ENCODE data around the gene KRCC1.
A peak's percentile ranks its signal among the peaks of the same experiment; 100 is the strongest.

The KRCC1 gene

DNA sequence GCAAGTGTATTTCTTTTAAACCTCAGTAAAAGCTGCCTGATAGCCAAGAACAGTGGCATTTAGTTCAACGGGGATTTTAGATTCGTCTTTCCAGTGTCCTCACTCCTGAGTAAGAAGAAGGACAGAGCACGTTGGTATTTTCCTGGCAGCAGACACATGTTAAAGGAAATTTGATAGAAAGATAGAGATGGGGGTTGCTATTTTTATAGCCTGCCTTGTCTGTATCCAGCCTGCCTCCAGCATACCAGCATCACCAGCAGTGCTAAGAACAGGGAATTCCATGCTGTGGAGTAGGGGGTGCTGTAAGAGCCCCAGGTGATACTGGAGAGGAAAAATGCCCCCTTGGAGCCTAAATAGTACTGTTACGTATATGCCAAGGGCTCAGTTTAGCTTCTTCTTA, 11.0 kb upstream of the KRCC1 start:
- no peaks in the 10 kb centered on the region for H3K9me2 ChIP-seq (replicated peaks; ENCODE audit: low read depth, low read length)

DNA sequence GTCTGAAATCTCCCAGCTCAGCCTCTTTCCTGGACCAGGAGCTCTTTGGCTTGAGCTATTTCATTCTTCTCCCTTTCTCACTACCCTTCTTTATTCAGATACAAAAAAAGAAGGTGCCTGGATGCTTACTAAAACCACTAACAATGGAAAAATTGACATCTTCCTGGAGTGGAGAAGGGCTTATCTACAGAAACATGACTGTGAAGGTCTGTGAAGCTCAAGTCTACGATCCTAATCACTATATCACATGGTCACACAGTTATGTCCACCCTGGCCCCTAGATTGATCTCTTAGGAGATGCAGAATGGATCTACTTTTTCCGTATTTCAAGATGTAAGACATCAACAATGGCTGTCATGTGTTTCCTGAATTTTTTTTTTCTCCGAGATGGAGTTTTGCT, 5.7 kb upstream of the KRCC1 start:
- peaks cover 1% of the 10 kb centered on the region for H3K4me1 ChIP-seq (ENCODE audit: insufficient read depth, low read length, poor library complexity, severe bottlenecking)
- TF ChIP-seq, protein P1, sequence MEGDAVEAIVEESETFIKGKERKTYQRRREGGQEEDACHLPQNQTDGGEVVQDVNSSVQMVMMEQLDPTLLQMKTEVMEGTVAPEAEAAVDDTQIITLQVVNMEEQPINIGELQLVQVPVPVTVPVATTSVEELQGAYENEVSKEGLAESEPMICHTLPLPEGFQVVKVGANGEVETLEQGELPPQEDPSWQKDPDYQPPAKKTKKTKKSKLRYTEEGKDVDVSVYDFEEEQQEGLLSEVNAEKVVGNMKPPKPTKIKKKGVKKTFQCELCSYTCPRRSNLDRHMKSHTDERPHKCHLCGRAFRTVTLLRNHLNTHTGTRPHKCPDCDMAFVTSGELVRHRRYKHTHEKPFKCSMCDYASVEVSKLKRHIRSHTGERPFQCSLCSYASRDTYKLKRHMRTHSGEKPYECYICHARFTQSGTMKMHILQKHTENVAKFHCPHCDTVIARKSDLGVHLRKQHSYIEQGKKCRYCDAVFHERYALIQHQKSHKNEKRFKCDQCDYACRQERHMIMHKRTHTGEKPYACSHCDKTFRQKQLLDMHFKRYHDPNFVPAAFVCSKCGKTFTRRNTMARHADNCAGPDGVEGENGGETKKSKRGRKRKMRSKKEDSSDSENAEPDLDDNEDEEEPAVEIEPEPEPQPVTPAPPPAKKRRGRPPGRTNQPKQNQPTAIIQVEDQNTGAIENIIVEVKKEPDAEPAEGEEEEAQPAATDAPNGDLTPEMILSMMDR (conservative IDR thresholded peaks at IDR 0.05; ENCODE audit: low read length): no peak
- TF ChIP-seq EZH2phosphoT487 (IDR thresholded peaks at IDR 0.05; ENCODE audit: borderline replicate concordance): no peak

More for the DNA sequence above, 11.0 kb upstream of the KRCC1 start:
- H3K9ac ChIP-seq (ENCODE audit: low read depth, low read length, poor library complexity, severe bottlenecking): no peak overlapping the region
- H3K9me3 ChIP-seq (ENCODE audit: insufficient read depth, low read depth, low read length): no peaks in the 10 kb centered on the region
- no peak overlapping the region for H3K4me2 ChIP-seq (ENCODE audit: low read depth, low read length, poor library complexity, severe bottlenecking)
- no peak overlapping the region for H2AFZ ChIP-seq (ENCODE audit: low read length)
- no peaks in the 10 kb centered on the region for H4K20me1 ChIP-seq (ENCODE audit: insufficient read depth, low read length, poor library complexity, severe bottlenecking)
- H3K4me1 ChIP-seq (ENCODE audit: insufficient read depth, low read length, poor library complexity, severe bottlenecking): no peaks in the 10 kb centered on the region
- H3K79me2 ChIP-seq (ENCODE audit: insufficient read depth, low read length): no peaks in the 10 kb centered on the region
- H3F3A ChIP-seq (ENCODE audit: low read depth): no peaks in the 10 kb centered on the region
- H3K4me3 ChIP-seq (ENCODE audit: low read length, poor library complexity, severe bottlenecking): no peak overlapping the region
- no peaks in the 10 kb centered on the region for H3K36me3 ChIP-seq (ENCODE audit: insufficient read depth, low read length)
- no peaks in the 10 kb centered on the region for H3K27me3 ChIP-seq (ENCODE audit: insufficient read depth, low read length, poor library complexity, severe bottlenecking)
- TF ChIP-seq EZH2phosphoT487 (IDR thresholded peaks at IDR 0.05; ENCODE audit: borderline replicate concordance): no peak
- TF ChIP-seq, protein P1 (conservative IDR thresholded peaks at IDR 0.05; ENCODE audit: low read length): no peak

DNA sequence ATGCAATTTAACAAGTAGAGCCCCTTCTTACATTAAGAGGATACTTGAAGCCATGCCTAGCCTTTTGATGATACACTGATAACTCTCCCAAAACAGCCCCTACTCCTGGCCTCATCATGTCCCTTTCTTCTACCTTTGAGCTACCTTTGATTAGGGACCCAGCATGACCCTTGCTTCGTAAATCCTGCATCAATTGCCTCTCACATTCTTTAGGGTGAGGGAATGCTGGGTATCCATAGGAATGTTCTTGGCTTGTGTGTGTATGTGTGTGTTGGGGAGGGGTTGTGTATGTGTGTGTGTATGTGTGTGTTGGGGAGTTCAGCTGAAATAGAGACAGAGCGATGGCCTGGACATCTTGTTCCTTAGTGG, 5.3 kb upstream of the KRCC1 start:
- 0 out of 2 replicates have a peak, but pooled peaks cover 3% of the 10 kb centered on the region for H3K79me2 ChIP-seq (ENCODE audit: insufficient read depth, low read length)
- H3K9ac ChIP-seq (ENCODE audit: low read depth, low read length, poor library complexity, severe bottlenecking): no peak overlapping the region
- no peaks in the 10 kb centered on the region for H3K9me3 ChIP-seq (ENCODE audit: insufficient read depth, low read depth, low read length)
- peaks cover 5% of the 10 kb centered on the region for H3K4me1 ChIP-seq (ENCODE audit: insufficient read depth, low read length, poor library complexity, severe bottlenecking)
- TF ChIP-seq EZH2phosphoT487 (IDR thresholded peaks at IDR 0.05; ENCODE audit: borderline replicate concordance): no peak
- TF ChIP-seq, protein P1 (conservative IDR thresholded peaks at IDR 0.05; ENCODE audit: low read length): no peak
- H3K36me3 ChIP-seq (ENCODE audit: insufficient read depth, low read length): no peaks in the 10 kb centered on the region
- H3F3A ChIP-seq (ENCODE audit: low read depth): no peaks in the 10 kb centered on the region
- no peaks in the 10 kb centered on the region for H3K27me3 ChIP-seq (ENCODE audit: insufficient read depth, low read length, poor library complexity, severe bottlenecking)
- H4K20me1 ChIP-seq (ENCODE audit: insufficient read depth, low read length, poor library complexity, severe bottlenecking): no peaks in the 10 kb centered on the region
- no peaks in the 10 kb centered on the region for H3K9me2 ChIP-seq (replicated peaks; ENCODE audit: low read depth, low read length)
- no peak overlapping the region for H3K4me3 ChIP-seq (ENCODE audit: low read length, poor library complexity, severe bottlenecking)
- peak overlapping the region; percentile 29; the same call in 1 of the 2 replicates for H2AFZ ChIP-seq (ENCODE audit: low read length)
- no peak overlapping the region for H3K4me2 ChIP-seq (ENCODE audit: low read depth, low read length, poor library complexity, severe bottlenecking)

More for the DNA sequence above, 5.7 kb upstream of the KRCC1 start:
- H3K36me3 ChIP-seq (ENCODE audit: insufficient read depth, low read length): no peaks in the 10 kb centered on the region
- H3F3A ChIP-seq (ENCODE audit: low read depth): no peaks in the 10 kb centered on the region
- no peak overlapping the region for H3K4me3 ChIP-seq (ENCODE audit: low read length, poor library complexity, severe bottlenecking)
- no peak overlapping the region for H3K9ac ChIP-seq (ENCODE audit: low read depth, low read length, poor library complexity, severe bottlenecking)
- H3K79me2 ChIP-seq (ENCODE audit: insufficient read depth, low read length): no peaks in the 10 kb centered on the region
- no peaks in the 10 kb centered on the region for H3K9me3 ChIP-seq (ENCODE audit: insufficient read depth, low read depth, low read length)
- no peaks in the 10 kb centered on the region for H3K9me2 ChIP-seq (replicated peaks; ENCODE audit: low read depth, low read length)
- H4K20me1 ChIP-seq (ENCODE audit: insufficient read depth, low read length, poor library complexity, severe bottlenecking): no peaks in the 10 kb centered on the region
- H2AFZ ChIP-seq (ENCODE audit: low read length): peak overlapping the region; percentile 29; the same call in 1 of the 2 replicates
- no peak overlapping the region for H3K4me2 ChIP-seq (ENCODE audit: low read depth, low read length, poor library complexity, severe bottlenecking)
- H3K27me3 ChIP-seq (ENCODE audit: insufficient read depth, low read length, poor library complexity, severe bottlenecking): no peaks in the 10 kb centered on the region
